ENCODE results near the gene MYO3B. TPM values are rescaled to one million over a fixed set of nuclear protein-coding genes. Genes with fewer than 3 reads are reported as not detected.
"Not testable (repeated sequence)": the region's sequence is repeated elsewhere in the genome, so short reads cannot be mapped to it uniquely, and the experiment has no call there.

MYO3B gene
- total RNA-seq, 2 donors from 2014 or later: 0.26 to 0.79 TPM

DNA sequence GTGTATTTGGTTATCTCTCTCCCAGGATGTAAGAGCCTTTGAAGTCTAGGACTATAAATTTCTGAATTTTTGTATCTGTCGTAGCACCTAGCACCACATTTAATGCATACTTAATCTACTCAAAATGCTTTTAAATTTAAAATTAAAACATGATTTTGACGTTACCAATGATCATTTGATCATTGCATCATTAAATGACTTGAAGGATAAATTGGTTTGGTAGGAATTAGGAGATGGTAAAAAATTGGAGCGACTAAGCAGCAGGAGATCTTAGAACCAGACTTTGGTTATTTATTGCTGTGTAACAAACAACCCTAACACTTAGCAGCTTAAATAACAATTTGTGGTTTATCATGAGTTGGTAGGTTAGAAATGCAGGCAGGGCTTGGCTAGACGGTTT, 84.9 kb downstream of the MYO3B start:
- H3K27me3 Mint-ChIP-seq: peaks cover 8% of the 10 kb centered on the region
- H3K9me3 Mint-ChIP-seq: peaks cover 12% of the 10 kb centered on the region
- no peak overlapping the region for H3K27ac Mint-ChIP-seq
- H3K4me3 Mint-ChIP-seq: no peak overlapping the region
- ATAC-seq (replicated peaks): no peak
- H3K4me1 Mint-ChIP-seq: no peaks in the 10 kb centered on the region
- no peaks in the 10 kb centered on the region for H3K36me3 Mint-ChIP-seq (ENCODE audit: low read depth)

DNA sequence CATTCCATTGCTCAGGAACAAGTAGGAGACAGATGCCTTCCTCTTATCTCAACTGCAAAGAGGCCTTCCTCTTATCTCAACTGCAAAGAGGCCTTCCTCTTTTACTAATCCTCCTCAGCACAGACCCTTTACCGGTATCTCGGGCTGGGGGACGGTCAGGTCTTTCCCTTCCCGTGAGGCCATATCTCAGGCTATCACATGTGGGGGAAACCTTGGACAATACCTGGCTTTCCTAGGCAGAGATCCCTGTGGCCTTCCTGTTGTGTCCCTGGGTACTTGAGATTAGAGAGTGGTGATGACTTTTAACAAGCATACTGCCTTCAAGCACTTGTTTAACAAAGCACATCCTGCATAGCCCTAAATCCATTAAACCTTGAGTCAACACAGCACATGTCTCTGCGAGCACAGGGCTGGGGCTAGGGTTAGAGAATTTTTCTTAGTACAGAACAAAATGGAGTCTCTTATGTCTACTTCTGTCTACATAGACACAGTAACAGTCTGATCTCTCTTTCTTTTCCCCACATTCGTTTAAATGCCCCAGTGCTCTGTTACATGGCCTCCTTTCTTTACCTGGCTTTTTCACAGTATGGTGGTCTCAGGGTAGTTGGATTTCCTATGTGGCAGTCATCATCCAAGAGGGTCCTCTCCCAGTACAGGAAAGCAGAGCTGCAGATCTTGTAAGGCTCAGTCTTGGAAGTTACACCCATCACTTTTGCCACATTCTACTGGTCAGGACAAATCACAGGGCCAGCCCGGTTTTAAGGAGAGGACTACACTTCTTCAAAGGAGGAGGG, 86.0 kb downstream of the MYO3B start:
- H3K36me3 Mint-ChIP-seq (ENCODE audit: low read depth); H3K27me3 Mint-ChIP-seq; ATAC-seq (replicated peaks); H3K4me1 Mint-ChIP-seq; H3K27ac Mint-ChIP-seq; H3K4me3 Mint-ChIP-seq: not testable (repeated sequence)
- peaks cover 12% of the 10 kb centered on the region for H3K9me3 Mint-ChIP-seq

- no peak for ATAC-seq (replicated peaks)
- Mint-ChIP-seq H3K27me3 (peaks cover 8% of the 10 kb centered on the region), H3K4me3 (no peak overlapping the region), H3K4me1 (no peaks in the 10 kb centered on the region), H3K9me3 (peaks cover 12% of the 10 kb centered on the region), H3K36me3 (ENCODE audit: low read depth) (no peaks in the 10 kb centered on the region), H3K27ac (no peak overlapping the region)
Observed at GRCh38 chr2:170264522-170264860, 86.5 kb downstream of the MYO3B start.

DNA sequence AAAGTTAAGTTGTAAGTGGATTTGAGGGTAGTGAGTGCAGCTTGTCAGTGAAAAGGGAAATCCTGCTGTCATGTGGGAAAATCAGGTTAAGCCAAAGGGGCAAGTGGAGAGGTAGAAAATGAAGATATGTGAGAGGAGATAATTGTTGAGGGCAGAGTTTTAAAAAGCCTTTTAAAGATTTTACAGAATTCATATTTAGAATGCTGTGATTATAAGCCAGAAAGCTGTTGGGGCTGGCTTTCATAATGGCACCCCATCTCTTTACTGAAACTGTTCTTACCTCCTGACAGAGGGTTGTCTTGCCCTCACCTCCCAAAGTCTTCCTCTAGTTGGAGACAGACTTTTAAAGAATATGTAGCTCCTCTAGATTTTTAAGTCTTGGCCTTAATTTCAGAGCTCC, 86.9 kb downstream of the MYO3B start:
- no peak for ATAC-seq (replicated peaks)
- no peak overlapping the region for H3K27ac Mint-ChIP-seq
- peaks cover 8% of the 10 kb centered on the region for H3K27me3 Mint-ChIP-seq
- peaks cover 12% of the 10 kb centered on the region for H3K9me3 Mint-ChIP-seq
- no peak overlapping the region for H3K4me3 Mint-ChIP-seq
- H3K36me3 Mint-ChIP-seq (ENCODE audit: low read depth): no peaks in the 10 kb centered on the region
- H3K4me1 Mint-ChIP-seq: no peaks in the 10 kb centered on the region

DNA sequence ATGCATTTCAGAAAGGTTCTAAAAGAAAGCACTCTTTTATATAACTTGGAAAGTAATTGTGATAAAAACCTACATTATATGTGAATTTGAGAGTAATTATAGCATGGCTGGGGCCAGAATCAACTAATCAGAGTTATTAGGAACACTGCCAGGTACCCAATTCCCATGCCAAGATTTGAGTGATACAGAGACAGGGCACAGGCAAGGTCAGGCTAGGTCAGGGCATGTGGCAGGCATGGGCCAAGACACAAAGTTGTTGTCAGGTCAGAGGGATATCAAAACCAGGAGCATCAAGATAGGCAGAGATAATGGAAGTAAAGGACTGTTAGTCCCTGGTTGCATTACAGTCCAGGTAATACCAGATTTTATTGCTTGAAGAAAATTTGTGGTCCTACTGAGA, 87.4 kb downstream of the MYO3B start:
- no peaks in the 10 kb centered on the region for H3K4me1 Mint-ChIP-seq
- H3K27me3 Mint-ChIP-seq: peaks cover 8% of the 10 kb centered on the region
- H3K4me3 Mint-ChIP-seq: no peak overlapping the region
- H3K9me3 Mint-ChIP-seq: peaks cover 10% of the 10 kb centered on the region
- no peak overlapping the region for H3K27ac Mint-ChIP-seq
- ATAC-seq (replicated peaks): no peak
- no peaks in the 10 kb centered on the region for H3K36me3 Mint-ChIP-seq (ENCODE audit: low read depth)

DNA sequence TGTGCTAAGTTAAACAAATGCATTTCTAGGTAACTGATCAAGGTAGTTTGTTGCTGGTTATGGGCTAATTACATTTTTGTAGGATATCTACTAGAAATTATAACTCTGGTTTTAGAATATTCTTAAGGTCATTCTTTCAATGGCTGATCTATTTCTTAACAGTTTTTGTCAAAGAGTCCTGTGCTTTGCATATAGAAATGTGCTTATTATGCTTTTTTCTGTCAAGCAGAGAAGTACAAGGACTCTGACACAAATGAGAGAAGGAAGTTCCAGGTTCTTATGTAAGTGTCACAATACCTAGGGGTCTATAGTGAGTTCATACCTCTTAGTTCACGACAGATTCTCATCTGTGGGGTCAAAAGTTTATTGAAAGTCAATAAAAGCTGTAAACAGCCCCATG, 88.4 kb downstream of the MYO3B start:
- Mint-ChIP-seq H3K4me3 (no peak overlapping the region), H3K27ac (no peak overlapping the region), H3K36me3 (ENCODE audit: low read depth) (no peaks in the 10 kb centered on the region), H3K9me3 (peaks cover 5% of the 10 kb centered on the region), H3K27me3 (peaks cover 8% of the 10 kb centered on the region), H3K4me1 (no peaks in the 10 kb centered on the region)
- no peak for ATAC-seq (replicated peaks)

- H3K36me3 Mint-ChIP-seq (ENCODE audit: low read depth): no peaks in the 10 kb centered on the region
Observed at GRCh38 chr2:170267071-170267470, 89.1 kb downstream of the MYO3B start.

DNA sequence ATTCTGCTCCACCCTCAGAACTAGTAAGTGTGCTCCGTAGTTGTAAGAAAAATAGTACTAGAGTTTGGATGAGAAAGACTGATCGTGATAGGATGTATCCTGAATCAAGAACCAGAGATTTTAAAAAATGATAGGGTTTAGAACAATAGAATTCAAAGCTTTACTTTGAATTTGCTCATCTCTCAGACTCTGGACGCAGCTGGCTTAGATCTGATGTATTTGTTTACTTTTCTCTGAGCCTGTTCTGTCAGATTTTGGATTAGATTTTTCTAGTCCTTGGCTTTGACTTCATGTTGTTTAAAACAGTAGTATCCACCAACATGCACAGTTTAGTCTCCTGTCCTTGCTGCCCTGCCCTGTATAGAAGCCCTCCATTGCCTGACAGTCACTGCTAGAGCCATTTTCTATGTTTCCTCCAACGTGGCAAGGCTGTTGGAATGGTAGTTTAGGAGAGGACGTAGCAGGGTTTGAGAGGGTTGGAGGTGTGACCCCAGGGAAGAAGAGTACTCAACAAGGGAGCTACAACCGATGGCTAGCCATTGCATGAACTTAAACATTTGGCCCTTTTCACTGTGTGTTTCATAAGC, 92.4 kb downstream of the MYO3B start:
- Mint-ChIP-seq H3K9me3 (no peaks in the 10 kb centered on the region), H3K27me3 (peaks cover 13% of the 10 kb centered on the region), H3K4me3 (no peak overlapping the region)

More at GRCh38 chr2:170267071-170267470, 89.1 kb downstream of the MYO3B start:
- no peak for ATAC-seq (replicated peaks)
- Mint-ChIP-seq H3K27ac (no peak overlapping the region), H3K4me1 (no peaks in the 10 kb centered on the region), H3K27me3 (peaks cover 8% of the 10 kb centered on the region), H3K9me3 (peaks cover 5% of the 10 kb centered on the region), H3K4me3 (no peak overlapping the region)

GRCh38 chr2:170271340-170271739, 93.4 kb downstream of the MYO3B start:
- Mint-ChIP-seq H3K27me3 (peaks cover 13% of the 10 kb centered on the region), H3K36me3 (ENCODE audit: low read depth) (no peaks in the 10 kb centered on the region), H3K4me1 (no peaks in the 10 kb centered on the region), H3K9me3 (no peaks in the 10 kb centered on the region), H3K27ac (no peak overlapping the region), H3K4me3 (no peak overlapping the region)
- no peak for ATAC-seq (replicated peaks)

More for the DNA sequence above, 92.4 kb downstream of the MYO3B start:
- no peaks in the 10 kb centered on the region for H3K4me1 Mint-ChIP-seq
- H3K27ac Mint-ChIP-seq: no peak overlapping the region
- ATAC-seq (replicated peaks): no peak
- H3K36me3 Mint-ChIP-seq (ENCODE audit: low read depth): no peaks in the 10 kb centered on the region

- Mint-ChIP-seq H3K27ac (no peak overlapping the region), H3K36me3 (ENCODE audit: low read depth) (no peaks in the 10 kb centered on the region), H3K4me3 (no peak overlapping the region), H3K9me3 (no peaks in the 10 kb centered on the region), H3K4me1 (no peaks in the 10 kb centered on the region), H3K27me3 (peaks cover 9% of the 10 kb centered on the region)
- no peak for ATAC-seq (replicated peaks)
Observed at GRCh38 chr2:170276056-170276455, 98.1 kb downstream of the MYO3B start.

- ATAC-seq (replicated peaks): no peak
- H3K27me3 Mint-ChIP-seq: peaks cover 9% of the 10 kb centered on the region
- H3K4me1 Mint-ChIP-seq: no peaks in the 10 kb centered on the region
- no peaks in the 10 kb centered on the region for H3K36me3 Mint-ChIP-seq (ENCODE audit: low read depth)
- H3K27ac Mint-ChIP-seq: no peak overlapping the region
- no peaks in the 10 kb centered on the region for H3K9me3 Mint-ChIP-seq
- H3K4me3 Mint-ChIP-seq: no peak overlapping the region
Observed at GRCh38 chr2:170276925-170277629, 99.1 kb downstream of the MYO3B start.

DNA sequence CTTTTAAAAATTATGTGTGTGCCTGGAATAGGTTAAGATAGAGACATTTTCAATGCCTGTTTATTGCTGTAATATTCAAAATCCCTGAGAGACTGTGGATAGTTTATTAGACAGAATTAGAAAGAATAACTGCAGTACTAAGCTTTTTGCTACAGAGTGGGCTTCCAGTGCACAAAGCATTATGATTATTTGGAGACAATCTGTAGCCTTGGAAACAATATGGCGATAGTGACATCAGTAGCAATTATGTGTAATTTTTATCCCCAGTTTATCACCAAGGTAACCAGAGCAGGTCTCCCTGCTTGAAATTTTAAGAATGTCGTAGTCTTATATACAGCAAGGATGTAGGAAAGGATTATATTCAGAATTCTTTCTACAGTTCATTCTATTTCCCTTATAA, 100.0 kb downstream of the MYO3B start:
- Mint-ChIP-seq H3K36me3 (ENCODE audit: low read depth) (no peaks in the 10 kb centered on the region), H3K9me3 (no peaks in the 10 kb centered on the region), H3K27me3 (peaks cover 6% of the 10 kb centered on the region), H3K4me1 (no peaks in the 10 kb centered on the region), H3K27ac (no peak overlapping the region), H3K4me3 (no peak overlapping the region)
- ATAC-seq (replicated peaks): no peak

DNA sequence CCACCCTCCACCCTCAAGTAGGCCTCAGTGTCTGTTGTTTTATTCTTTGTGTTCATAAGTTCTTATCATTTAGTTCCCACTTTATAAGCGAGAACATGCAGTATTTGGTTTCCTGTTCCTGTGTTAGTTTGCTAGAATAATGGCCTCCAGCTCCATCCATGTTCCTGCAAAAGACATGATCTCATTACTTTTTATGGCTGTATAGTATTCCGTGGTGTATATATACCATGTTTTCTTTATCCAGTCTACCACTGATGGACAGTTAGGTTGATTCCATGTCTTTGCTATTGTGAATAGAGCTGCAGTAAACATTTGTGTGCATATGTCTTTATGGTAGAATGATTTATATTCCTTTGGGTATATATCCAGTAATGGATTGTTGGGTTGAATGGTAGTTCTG, 101.7 kb downstream of the MYO3B start:
- not testable (repeated sequence) for H3K36me3 Mint-ChIP-seq (ENCODE audit: low read depth); H3K4me1 Mint-ChIP-seq; H3K27ac Mint-ChIP-seq; H3K27me3 Mint-ChIP-seq; ATAC-seq (replicated peaks); H3K9me3 Mint-ChIP-seq; H3K4me3 Mint-ChIP-seq

DNA sequence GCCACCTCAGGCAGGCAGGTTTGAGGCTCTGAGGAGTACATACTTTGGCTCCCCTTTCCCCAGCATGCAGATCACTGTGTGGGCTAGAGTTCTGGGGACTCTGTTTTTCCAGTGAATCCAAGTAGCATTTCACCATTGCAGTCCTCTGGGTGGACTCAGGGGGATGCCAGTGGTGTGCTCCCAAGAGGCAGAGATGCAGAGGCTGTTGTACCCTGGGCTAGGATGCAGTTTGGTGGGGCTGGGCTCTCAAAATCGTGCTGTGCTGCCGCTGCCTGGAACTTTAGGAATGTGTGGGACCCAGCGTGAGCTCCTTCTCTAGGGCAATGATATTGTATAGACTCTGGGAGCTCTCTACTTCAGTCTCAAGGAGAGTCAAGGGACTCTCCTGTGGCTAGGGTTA, 104.9 kb downstream of the MYO3B start:
- no peaks in the 10 kb centered on the region for H3K36me3 Mint-ChIP-seq (ENCODE audit: low read depth)
- H3K4me1 Mint-ChIP-seq: no peaks in the 10 kb centered on the region
- H3K27me3 Mint-ChIP-seq: peaks cover 10% of the 10 kb centered on the region
- no peak for ATAC-seq (replicated peaks)
- H3K4me3 Mint-ChIP-seq: no peak overlapping the region
- no peaks in the 10 kb centered on the region for H3K9me3 Mint-ChIP-seq
- H3K27ac Mint-ChIP-seq: no peak overlapping the region

- Mint-ChIP-seq H3K27ac (no peak overlapping the region), H3K36me3 (ENCODE audit: low read depth) (no peaks in the 10 kb centered on the region), H3K4me3 (no peak overlapping the region), H3K4me1 (no peaks in the 10 kb centered on the region), H3K27me3 (peaks cover 13% of the 10 kb centered on the region), H3K9me3 (no peaks in the 10 kb centered on the region)
- no peak for ATAC-seq (replicated peaks)
Observed at GRCh38 chr2:170284205-170284604, 106.3 kb downstream of the MYO3B start.
